OCI-LY1 (cell line): ENCODE measurements around the gene CCL13.

ENCODE experiments used
- H2AFZ ChIP-seq: fragments of 200-600 bp; sonication (generic), shearing (Covaris generic); 2 replicates; pipeline ENCODE4 v1.6.0; 2014; ENCODE audit warnings: antibody characterized with exemption, mild to moderate bottlenecking, low read length
- H3F3A ChIP-seq: fragments of 200-600 bp; sonication (generic), shearing (Covaris generic); 2 replicates; pipeline ENCODE4 v1.6.0; 2014; ENCODE audit warnings: mild to moderate bottlenecking, antibody characterized with exemption, low read length, moderate library complexity; ENCODE audit not compliant: insufficient read depth
- H3K27ac ChIP-seq: fragments of 200-600 bp; sonication (generic); 2 replicates; pipeline ENCODE4 v1.5.1; 2014; ENCODE audit warnings: low read length, mixed run types, mild to moderate bottlenecking, low read depth; ENCODE audit not compliant: poor library complexity, severe bottlenecking
- H3K27me3 ChIP-seq: fragments of 200-600 bp; sonication (generic); 2 replicates; pipeline ENCODE4 v1.6.0; 2014; ENCODE audit warnings: antibody characterized with exemption, mild to moderate bottlenecking, low read length, moderate library complexity; ENCODE audit not compliant: insufficient read depth
- H3K36me3 ChIP-seq: fragments of 200-600 bp; sonication (generic); 2 replicates; pipeline ENCODE4 v1.6.1; 2014; ENCODE audit warnings: mild to moderate bottlenecking, antibody characterized with exemption, low read length, moderate library complexity, mixed read lengths; ENCODE audit not compliant: insufficient read depth
- H3K4me1 ChIP-seq: fragments of 200-600 bp; sonication (generic); 2 replicates; pipeline ENCODE4 v1.5.1; 2014; ENCODE audit warnings: mild to moderate bottlenecking, low read length, moderate library complexity; ENCODE audit not compliant: insufficient read depth, severe bottlenecking
- H3K4me2 ChIP-seq: fragments of 200-600 bp; sonication (generic), shearing (Covaris generic); 2 replicates; pipeline ENCODE4 v1.6.1; 2014; ENCODE audit warnings: low read length
- H3K4me3 ChIP-seq: fragments of 200-600 bp; sonication (generic); 2 replicates; pipeline ENCODE4 v1.5.1; 2014; ENCODE audit warnings: low read length, low read depth, mild to moderate bottlenecking, mixed read lengths; ENCODE audit not compliant: poor library complexity, severe bottlenecking
- H3K79me2 ChIP-seq: fragments of 200-600 bp; shearing (Covaris generic); 2 replicates; pipeline ENCODE4 v1.6.1; 2016; ENCODE audit warnings: mixed run types, low read length, mixed read lengths; ENCODE audit not compliant: insufficient read depth
- H3K9ac ChIP-seq: fragments of 200-600 bp; sonication (generic), shearing (Covaris generic); 2 replicates; pipeline ENCODE4 v1.6.1; 2014; ENCODE audit warnings: mild to moderate bottlenecking, low read length, mixed read lengths
- H3K9me2 ChIP-seq: fragments of 200-600 bp; sonication (generic), shearing (Covaris generic); 2 replicates; pipeline ENCODE4 v1.6.1; 2014; ENCODE audit warnings: low read depth, mild to moderate bottlenecking, low read length, mixed read lengths
- H3K9me3 ChIP-seq: fragments of 200-600 bp; shearing (Covaris generic); 2 replicates; pipeline ENCODE4 v1.6.1; 2014; ENCODE audit warnings: low read length, mixed read lengths
- H4K20me1 ChIP-seq: fragments of 200-600 bp; sonication (generic), shearing (Covaris generic); 2 replicates; pipeline ENCODE4 v1.6.0; 2016; ENCODE audit warnings: mild to moderate bottlenecking, low read length; ENCODE audit not compliant: insufficient read depth
- CTCF ChIP-seq: fragments of 200-600 bp; sonication (generic), shearing (Covaris generic); IDR thresholded peaks from 2 replicates; pipeline ENCODE4 v1.5.1; 2017; ENCODE audit warnings: mild to moderate bottlenecking, antibody characterized with exemption, low read length, moderate library complexity, mixed read lengths
- EZH2 ChIP-seq: fragments of 200-600 bp; sonication (generic), shearing (Covaris generic); IDR thresholded peaks from 2 replicates; pipeline ENCODE4 v1.8.0; 2017; ENCODE audit warnings: borderline replicate concordance, mixed run types, mild to moderate bottlenecking, antibody characterized with exemption, low read length, moderate library complexity, mixed read lengths

The CCL13 gene

GRCh38 chr17:34387566-34387965, 31.3 kb downstream of the CCL13 start:
- no peak overlapping the region for H3K9ac ChIP-seq
- no peaks in the 10 kb centered on the region for H3K4me1 ChIP-seq
- H3K27me3 ChIP-seq = 0 out of 2 replicates have a peak, but pooled peaks cover 5% of the 10 kb centered on the region
- H4K20me1 ChIP-seq = no peaks in the 10 kb centered on the region
- no peak for TF ChIP-seq CTCF
- TF ChIP-seq EZH2 = no peak
- H2AFZ ChIP-seq = no peak overlapping the region
- H3K36me3 ChIP-seq = no peaks in the 10 kb centered on the region
- H3F3A ChIP-seq = no peaks in the 10 kb centered on the region
- no peak overlapping the region for H3K27ac ChIP-seq
- H3K4me3 ChIP-seq = no peak overlapping the region
- no peaks in the 10 kb centered on the region for H3K9me2 ChIP-seq
- H3K9me3 ChIP-seq = no peaks in the 10 kb centered on the region
- no peaks in the 10 kb centered on the region for H3K79me2 ChIP-seq
- H3K4me2 ChIP-seq = no peak overlapping the region

- Histone ChIP-seq H3K27me3 (no peaks in the 10 kb centered on the region), H2AFZ (no peak overlapping the region), H3K4me2 (no peak overlapping the region)
These were observed 33.0 kb downstream of the CCL13 start for GRCh38 chr17:34389126-34389750.

GRCh38 chr17:34390649-34391048, 34.4 kb downstream of the CCL13 start:
- H4K20me1 ChIP-seq = no peaks in the 10 kb centered on the region
- H3K9me2 ChIP-seq = no peaks in the 10 kb centered on the region
- no peak overlapping the region for H3K9ac ChIP-seq
- no peaks in the 10 kb centered on the region for H3F3A ChIP-seq
- no peaks in the 10 kb centered on the region for H3K79me2 ChIP-seq
- TF ChIP-seq EZH2 (no peak), CTCF (no peak)
- no peaks in the 10 kb centered on the region for H3K27me3 ChIP-seq
- no peak overlapping the region for H3K4me3 ChIP-seq
- H3K4me1 ChIP-seq = no peaks in the 10 kb centered on the region
- H3K9me3 ChIP-seq = no peaks in the 10 kb centered on the region
- H3K27ac ChIP-seq = no peak overlapping the region
- no peak overlapping the region for H3K4me2 ChIP-seq
- no peaks in the 10 kb centered on the region for H3K36me3 ChIP-seq
- no peak overlapping the region for H2AFZ ChIP-seq

More at GRCh38 chr17:34389126-34389750, 33.0 kb downstream of the CCL13 start:
- Histone ChIP-seq H3K4me1 (no peaks in the 10 kb centered on the region), H3K4me3 (no peak overlapping the region), H3K79me2 (no peaks in the 10 kb centered on the region), H3K9me3 (no peaks in the 10 kb centered on the region), H4K20me1 (no peaks in the 10 kb centered on the region), H3K9ac (no peak overlapping the region), H3K27ac (no peak overlapping the region), H3F3A (no peaks in the 10 kb centered on the region), H3K9me2 (no peaks in the 10 kb centered on the region), H3K36me3 (no peaks in the 10 kb centered on the region)
- no peak for TF ChIP-seq CTCF
- TF ChIP-seq EZH2 = no peak
